Medulla oblongata (tissue), 1 donor: ENCODE results near the gene KCNMA1.
"Not testable (repeated sequence)": the region's sequence is repeated elsewhere in the genome, so short reads cannot be mapped to it uniquely, and the experiment has no call there.

Experiments used
- DNase-seq: peaks from one replicate; pipeline ENCODE4 v3.0.0-alpha.2; 2015; ENCODE audit errors: extremely low spot score

The KCNMA1 gene

GRCh38 chr10:77419056-77419455 lies 218.6 kb downstream of the KCNMA1 start:
- peak; percentile 19 for DNase-seq

- no peak for DNase-seq
Observed at GRCh38 chr10:77417806-77418640, 219.6 kb downstream of the KCNMA1 start.

- no peak for DNase-seq
Observed at GRCh38 chr10:77417359-77417758, 220.2 kb downstream of the KCNMA1 start.

- no peak for DNase-seq
Observed at GRCh38 chr10:77416311-77417135, 221.1 kb downstream of the KCNMA1 start.

GRCh38 chr10:77415313-77415960 lies 222.2 kb downstream of the KCNMA1 start:
- no peak for DNase-seq

- no peak for DNase-seq
Observed at GRCh38 chr10:77413231-77413630, 224.4 kb downstream of the KCNMA1 start.

- DNase-seq: not testable (repeated sequence)
Observed at GRCh38 chr10:77412573-77413133, 225.0 kb downstream of the KCNMA1 start.

- no peak for DNase-seq
Observed at GRCh38 chr10:77411805-77412204, 225.8 kb downstream of the KCNMA1 start.

GRCh38 chr10:77410523-77410922 lies 227.1 kb downstream of the KCNMA1 start:
- no peak for DNase-seq

GRCh38 chr10:77409697-77410471 lies 227.7 kb downstream of the KCNMA1 start:
- no peak for DNase-seq

- no peak for DNase-seq
Observed at GRCh38 chr10:77408259-77408658, 229.3 kb downstream of the KCNMA1 start.

- DNase-seq: no peak
Observed at GRCh38 chr10:77406764-77407430, 230.7 kb downstream of the KCNMA1 start.

- DNase-seq: peak; percentile 21
Observed at GRCh38 chr10:77405771-77406241, 231.8 kb downstream of the KCNMA1 start.

- no peak for DNase-seq
Observed at GRCh38 chr10:77404810-77405209, 232.8 kb downstream of the KCNMA1 start.

GRCh38 chr10:77403761-77404160 lies 233.8 kb downstream of the KCNMA1 start:
- no peak for DNase-seq

- DNase-seq: no peak
Observed at GRCh38 chr10:77401683-77402082, 235.9 kb downstream of the KCNMA1 start.

- no peak for DNase-seq
Observed at GRCh38 chr10:77400033-77400432, 237.6 kb downstream of the KCNMA1 start.

- DNase-seq: no peak
Observed at GRCh38 chr10:77398986-77399755, 238.4 kb downstream of the KCNMA1 start.

- no peak for DNase-seq
Observed at GRCh38 chr10:77398558-77398957, 239.1 kb downstream of the KCNMA1 start.

GRCh38 chr10:77397103-77397502 lies 240.5 kb downstream of the KCNMA1 start:
- DNase-seq: no peak
